Lower leg skin (tissue), 4 donors: ENCODE measurements around the gene PGA3. TPM values are rescaled to one million over a fixed set of nuclear protein-coding genes. Genes with fewer than 3 reads are reported as not detected.

Experiments used
- DNase-seq, 2 donors: peaks; one replicate each; pipeline ENCODE4 v3.0.0-alpha.2; 2019; ENCODE audit warnings: low spot score in 2 of 2
- H3K4me3 ChIP-seq: fragments of 200-600 bp; sonication (generic); 2 replicates; pipeline ENCODE4 v1.5.1; 2017; ENCODE audit warnings: mild to moderate bottlenecking, low read depth; ENCODE audit not compliant: poor library complexity, severe bottlenecking
- CTCF ChIP-seq, 3 donors: fragments of 450-650 bp; IDR thresholded peaks; one replicate each; pipeline ENCODE4 v1.5.1; 2016; ENCODE audit warnings: antibody characterized with exemption in 3 of 3, mild to moderate bottlenecking in 3 of 3, moderate library complexity in 2 of 3
- POLR2A ChIP-seq, 2 donors: fragments of 450-650 bp; IDR thresholded peaks; one replicate each; pipeline ENCODE4 v1.6.1; 2016 to 2017; ENCODE audit warnings: antibody characterized with exemption in 2 of 2, mild to moderate bottlenecking in 1 of 2, moderate library complexity in 1 of 2
- WGBS, 2 donors: methylation state at CpG; one replicate each; pipeline ENCODE4 v1.1.5; 2018; 5-methylcytosine and 5-hydroxymethylcytosine counted together
- intact Hi-C: fragments of 100-400 bp; cut with DNase I; formaldehyde crosslinking; loops from one replicate; pipeline ENCODE4 v1.15.0; 2023; ENCODE audit warnings: low total_unique reads
- total RNA-seq, 4 donors: library from RNA; depleted of rRNA; stranded (reverse); fragments of >200 nt; gene quantifications; one replicate each; pipeline ENCODE4 v1.1.0, GENCODE V29; 2016

Gene PGA3
- total RNA-seq, 4 donors from 2014 or later: 0.32 to 1.5 TPM; not detected in 2

GRCh38 chr11:61189933-61190332, 13.4 kb upstream of the PGA3 start:
- intact Hi-C loops: loop anchor here (10.0 kb wide), 1 partner anchor 365 kb away; no protein-coding TSS in a partner anchor
- WGBS, 2 donors: 80 to 84% methylated on average over 8 of the region's 8 CpGs
- TF ChIP-seq POLR2A (IDR thresholded peaks at IDR 0.05) (no peak), CTCF (IDR thresholded peaks at IDR 0.05) (no peak)
- H3K4me3 ChIP-seq: no peak overlapping the region
- no peak for DNase-seq

GRCh38 chr11:61193596-61193995, 9.7 kb upstream of the PGA3 start:
- H3K4me3 ChIP-seq: no peak overlapping the region
- DNase-seq: no peak
- intact Hi-C loops: no loop called here
- TF ChIP-seq POLR2A (IDR thresholded peaks at IDR 0.05): no peak
- TF ChIP-seq CTCF (IDR thresholded peaks at IDR 0.05): no peak
- 24 to 29% methylated on average over 12 of the region's 12 CpGs for WGBS, 2 donors

- WGBS, 2 donors: 55 to 62% methylated on average over 12 of the region's 12 CpGs
- intact Hi-C loops: no loop called here
- no peak overlapping the region for H3K4me3 ChIP-seq
- no peak for TF ChIP-seq CTCF (IDR thresholded peaks at IDR 0.05)
- TF ChIP-seq POLR2A (IDR thresholded peaks at IDR 0.05): no peak
- no peak for DNase-seq
Observed at GRCh38 chr11:61194169-61194671, 9.1 kb upstream of the PGA3 start.

GRCh38 chr11:61194981-61195695, 8.2 kb upstream of the PGA3 start:
- WGBS, 2 donors: 73 to 77% methylated on average over 7 of the region's 7 CpGs
- H3K4me3 ChIP-seq: no peak overlapping the region
- no peak for DNase-seq
- TF ChIP-seq CTCF (IDR thresholded peaks at IDR 0.05): no peak
- TF ChIP-seq POLR2A (IDR thresholded peaks at IDR 0.05): no peak
- intact Hi-C loops: no loop called here

- H3K4me3 ChIP-seq: no peak overlapping the region
- intact Hi-C loops: no loop called here
- TF ChIP-seq POLR2A (IDR thresholded peaks at IDR 0.05) (no peak), CTCF (IDR thresholded peaks at IDR 0.05) (no peak)
- DNase-seq: no peak
- WGBS, 2 donors: 76 to 81% methylated on average over 7 of the region's 7 CpGs
Observed at GRCh38 chr11:61195719-61196118, 7.6 kb upstream of the PGA3 start.
